ENCODE data around the gene FOXP4.

Gene FOXP4

DNA sequence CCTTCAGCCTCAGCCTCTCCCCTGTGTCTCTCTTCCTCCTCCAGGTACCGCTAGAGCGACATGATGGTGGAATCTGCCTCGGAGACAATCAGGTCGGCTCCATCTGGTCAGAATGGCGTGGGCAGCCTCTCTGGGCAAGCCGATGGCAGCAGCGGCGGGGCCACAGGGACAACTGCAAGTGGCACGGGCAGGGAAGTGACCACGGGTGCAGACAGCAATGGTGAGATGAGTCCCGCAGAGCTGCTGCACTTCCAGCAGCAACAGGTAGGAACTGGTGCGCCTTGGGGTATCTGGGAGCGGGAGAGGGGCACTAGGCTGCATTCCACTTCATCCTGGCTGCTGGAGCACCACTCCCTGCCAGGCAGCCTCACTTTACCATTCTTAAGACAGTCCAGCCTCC, 19.5 kb downstream of the FOXP4 start:
- DNase-seq = no peak

DNA sequence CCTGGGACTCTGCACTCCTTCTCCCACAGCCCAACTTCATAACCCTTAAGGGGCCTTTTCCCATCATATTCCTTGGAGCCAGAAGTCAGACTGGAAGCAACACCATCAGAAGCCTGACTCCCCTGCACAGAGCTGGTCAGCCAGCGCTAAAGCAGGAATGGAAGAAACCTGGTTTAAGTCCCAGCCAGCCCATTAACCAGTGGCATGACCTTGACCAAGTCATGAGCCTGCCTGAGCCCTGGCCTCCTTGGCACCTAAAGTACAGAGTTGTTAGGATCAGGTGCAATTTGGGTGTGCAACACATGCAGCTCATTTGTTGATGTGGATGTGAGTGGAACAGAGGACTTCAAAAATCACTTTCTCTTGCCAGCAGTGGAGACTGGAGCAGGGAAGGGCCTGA, 20.8 kb downstream of the FOXP4 start:
- no peak for DNase-seq

DNA sequence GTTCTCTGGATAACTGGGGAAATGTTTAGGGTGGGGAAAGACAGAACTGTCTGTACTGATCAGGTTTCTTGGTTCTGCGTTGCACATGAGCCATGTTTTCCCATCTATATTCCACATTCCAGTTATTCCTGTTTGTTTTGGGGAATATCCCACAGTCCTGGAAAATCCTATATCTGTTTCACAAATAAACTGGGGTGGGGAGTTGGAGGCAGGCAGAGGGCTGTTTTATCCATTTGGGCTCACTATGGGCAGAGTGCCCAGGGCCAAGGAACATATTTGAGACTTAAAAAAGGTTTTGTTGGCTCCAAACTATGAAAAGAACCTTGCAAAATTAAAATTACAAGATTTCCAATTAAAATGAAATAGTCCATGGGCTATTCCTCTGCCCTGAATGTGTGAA, 21.5 kb downstream of the FOXP4 start:
- DNase-seq = no peak

DNA sequence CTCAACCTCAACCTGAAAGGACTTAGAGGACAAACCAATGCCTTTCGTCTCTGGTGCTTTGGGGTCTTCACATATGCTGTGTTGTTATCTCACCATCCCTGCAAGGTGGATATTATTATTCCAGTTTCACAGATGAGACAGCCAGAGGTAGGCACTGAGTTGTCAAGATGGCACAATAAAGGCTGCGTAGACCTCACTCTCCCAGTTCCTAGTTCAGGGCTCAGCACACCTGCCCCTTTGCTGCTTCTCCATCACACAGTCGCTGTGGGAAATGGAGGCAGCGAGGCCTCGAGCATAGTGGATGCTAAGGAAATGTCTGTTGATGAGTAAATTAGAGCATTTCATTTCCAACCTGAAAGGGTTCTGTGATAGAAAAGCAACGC, 22.0 kb downstream of the FOXP4 start:
- no peak for DNase-seq

DNA sequence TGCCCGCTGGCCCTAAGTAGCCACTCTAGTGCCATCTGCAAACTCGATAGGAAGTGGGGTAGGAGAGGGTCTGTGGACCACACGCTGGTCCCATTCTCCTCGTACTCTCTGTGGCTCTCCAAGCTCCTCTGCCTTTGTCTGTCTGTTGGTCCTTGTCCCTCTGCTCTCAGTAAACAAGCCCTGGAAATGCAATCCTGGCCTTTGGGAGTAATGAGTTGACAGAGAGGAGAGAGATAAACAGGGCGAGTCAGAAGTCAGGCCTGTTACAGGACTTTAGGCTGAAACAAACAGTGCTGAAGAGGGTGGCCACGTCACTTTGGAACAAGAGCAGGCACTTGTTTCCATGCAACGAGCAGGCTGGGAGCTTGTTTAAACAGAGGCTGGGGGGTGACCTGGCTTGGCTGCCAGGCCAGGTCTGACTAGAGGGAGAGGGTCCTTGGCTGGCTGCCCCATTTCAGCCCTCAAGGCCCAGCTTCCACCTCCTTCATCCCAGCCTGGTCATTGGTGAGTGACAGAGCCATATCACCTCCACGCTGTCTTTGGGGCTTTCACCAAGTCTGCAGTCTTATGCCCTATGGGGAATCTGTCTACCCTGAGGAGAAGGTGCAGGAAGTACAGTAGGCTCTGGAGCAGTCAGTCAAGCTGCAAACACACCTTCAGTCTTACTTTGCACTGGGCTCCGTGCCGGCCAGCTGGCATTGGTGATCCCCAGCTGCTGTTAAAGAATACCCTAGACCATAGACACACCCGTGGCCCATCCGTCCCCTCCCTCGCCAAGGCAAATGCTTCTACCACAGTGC, 22.6 kb downstream of the FOXP4 start:
- DNase-seq = no peak

DNA sequence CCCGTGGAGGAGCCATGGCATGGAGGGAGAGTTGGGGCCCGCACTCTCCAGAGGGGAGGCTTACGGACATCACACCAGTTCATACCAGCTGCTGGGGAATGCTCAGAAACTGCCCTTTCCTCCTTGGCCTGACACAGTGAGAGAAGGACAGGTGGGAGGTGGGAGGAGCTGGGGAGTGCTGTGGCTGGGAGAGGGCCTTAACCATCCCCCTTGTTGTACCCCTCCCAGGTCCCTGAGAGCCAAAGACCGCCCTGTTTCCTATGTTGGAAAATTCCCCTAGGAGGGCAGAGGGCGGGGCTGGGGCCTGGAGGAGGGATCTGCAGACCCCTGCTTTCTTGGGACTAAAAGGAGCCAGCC, 24.1 kb downstream of the FOXP4 start:
- no peak for DNase-seq

DNA sequence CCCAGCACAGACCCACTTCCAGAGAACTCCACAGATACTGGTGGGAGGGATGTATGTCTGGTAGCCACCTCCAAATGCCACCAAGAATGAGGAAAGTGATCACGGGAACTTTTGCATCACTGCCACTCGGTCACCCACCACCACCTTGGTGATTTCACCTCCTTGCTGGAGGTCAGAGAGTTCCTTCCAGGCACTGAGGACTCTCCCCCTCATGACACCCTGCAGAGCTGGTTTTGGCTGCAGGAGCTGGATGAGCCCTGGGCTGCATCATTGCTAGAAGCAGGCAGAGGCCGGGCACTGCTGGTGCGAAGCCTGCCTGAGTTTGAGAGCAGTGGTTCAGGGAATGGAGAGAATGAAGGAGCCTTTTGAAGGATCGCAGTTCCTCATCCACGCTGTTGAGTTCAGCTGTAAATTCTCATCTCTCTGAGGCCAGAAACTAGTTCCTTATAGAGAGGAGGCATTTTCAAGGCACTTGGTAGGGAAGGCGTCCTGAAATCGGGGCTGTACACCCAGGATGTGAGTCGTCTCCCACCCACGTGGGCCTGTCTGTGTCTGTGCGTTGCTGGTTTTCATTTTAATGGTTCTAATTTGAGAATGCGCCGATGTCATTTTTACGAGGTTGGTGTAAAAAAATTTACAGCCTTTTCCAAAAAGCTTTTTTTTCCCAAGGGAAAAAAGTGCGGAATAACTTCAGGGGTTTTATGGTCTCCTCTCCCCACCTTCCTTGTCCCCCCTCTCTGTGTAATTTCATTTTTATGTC, 25.0 kb downstream of the FOXP4 start:
- DNase-seq = no peak

DNA sequence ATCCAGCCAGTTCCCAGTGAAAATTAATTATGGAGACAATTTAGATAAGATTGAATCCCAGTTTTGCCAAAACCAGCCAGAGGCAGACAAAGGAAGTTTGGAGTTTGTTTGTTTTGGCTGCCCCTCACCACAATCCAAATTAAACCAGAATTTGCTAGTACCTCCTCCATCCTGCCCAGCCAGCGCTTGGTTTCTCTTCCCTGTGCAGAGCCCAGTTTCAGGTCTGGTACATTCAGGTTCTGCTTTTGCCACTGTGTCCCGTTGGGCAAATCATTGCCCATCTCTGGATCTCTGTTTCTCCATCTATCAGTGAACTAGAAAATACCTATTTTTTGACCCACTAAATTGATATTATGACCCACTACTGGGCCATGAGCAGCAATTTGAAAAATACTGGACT, 26.4 kb downstream of the FOXP4 start:
- no peak for DNase-seq

DNA sequence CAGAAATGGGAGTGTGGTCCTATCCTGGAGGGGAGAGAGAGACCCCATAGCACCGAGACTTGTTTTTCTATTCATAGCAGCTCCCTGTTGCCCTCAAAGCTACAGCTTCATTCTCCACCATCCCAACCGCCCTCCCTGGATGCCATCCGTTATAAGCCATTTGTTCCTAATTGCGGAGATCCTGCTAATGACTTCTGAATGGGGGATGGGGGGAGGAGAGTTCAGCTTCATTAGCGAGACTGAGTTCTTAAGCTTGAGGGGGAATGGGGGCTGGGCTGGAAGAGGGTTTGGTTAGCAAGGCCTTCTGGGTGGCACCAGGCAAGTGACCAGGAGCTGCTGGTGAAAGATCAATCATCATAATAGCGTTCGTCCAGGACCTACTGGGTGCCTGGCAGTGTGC, 27.1 kb downstream of the FOXP4 start:
- no peak for DNase-seq

DNA sequence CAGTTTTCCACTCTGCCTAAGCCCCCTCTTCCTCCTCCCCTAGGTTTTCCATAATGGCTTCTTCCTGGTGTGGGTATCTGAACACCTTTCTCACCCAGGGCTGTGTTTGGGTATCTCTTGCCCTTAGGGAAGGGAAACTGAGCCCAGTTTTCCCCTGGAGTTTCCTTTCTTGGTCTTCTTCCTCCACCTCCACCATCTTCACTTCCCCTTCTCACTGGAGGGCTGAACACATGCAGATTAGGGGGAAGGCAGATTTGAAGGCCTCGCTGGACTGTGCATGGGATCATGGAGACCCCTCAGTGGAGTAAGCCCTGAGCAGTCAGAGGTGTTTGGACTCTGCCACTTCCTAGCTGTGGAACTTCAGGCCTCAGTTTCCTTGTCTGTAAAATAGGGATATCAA, 27.8 kb downstream of the FOXP4 start:
- no peak for DNase-seq

DNA sequence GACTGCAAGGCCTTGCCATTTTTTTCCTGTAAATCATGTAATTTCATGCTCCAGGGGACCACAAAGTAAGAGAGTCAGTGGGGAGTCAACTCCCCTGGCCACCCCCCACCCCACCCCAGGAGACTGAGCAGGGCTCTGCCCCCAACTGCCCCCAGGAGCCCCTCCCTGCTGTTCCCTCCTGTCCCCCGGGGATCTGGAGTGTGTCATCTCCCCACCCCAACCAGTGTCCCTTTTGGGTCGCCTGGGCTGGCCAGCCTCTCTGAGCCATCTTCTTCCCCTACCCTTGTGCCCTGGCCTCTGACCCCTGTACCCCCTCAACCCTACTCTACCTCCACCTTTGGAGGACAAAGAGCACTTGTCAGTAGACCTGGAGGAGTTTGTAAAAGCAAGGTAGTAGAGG, 29.4 kb downstream of the FOXP4 start:
- DNase-seq = no peak

DNA sequence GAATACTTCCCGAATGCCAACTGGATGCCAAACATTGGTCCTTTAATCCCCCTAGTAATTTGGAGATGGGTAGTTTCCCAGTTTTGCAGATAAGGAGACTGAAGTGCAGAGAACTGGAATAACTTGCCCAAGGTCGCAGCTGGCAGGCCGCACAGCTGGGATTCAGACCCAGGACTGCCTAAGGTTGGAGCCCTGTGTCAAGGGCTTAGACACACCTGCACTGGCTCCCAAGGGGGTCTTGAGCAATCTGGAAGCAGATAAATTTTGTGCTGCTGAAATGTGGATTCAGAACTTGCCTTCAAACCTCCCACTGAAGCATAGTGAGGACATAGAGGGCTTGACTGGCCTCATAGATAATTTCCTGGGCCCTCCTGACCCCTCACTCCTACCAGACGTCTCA, 30.5 kb downstream of the FOXP4 start:
- no peak for DNase-seq

DNA sequence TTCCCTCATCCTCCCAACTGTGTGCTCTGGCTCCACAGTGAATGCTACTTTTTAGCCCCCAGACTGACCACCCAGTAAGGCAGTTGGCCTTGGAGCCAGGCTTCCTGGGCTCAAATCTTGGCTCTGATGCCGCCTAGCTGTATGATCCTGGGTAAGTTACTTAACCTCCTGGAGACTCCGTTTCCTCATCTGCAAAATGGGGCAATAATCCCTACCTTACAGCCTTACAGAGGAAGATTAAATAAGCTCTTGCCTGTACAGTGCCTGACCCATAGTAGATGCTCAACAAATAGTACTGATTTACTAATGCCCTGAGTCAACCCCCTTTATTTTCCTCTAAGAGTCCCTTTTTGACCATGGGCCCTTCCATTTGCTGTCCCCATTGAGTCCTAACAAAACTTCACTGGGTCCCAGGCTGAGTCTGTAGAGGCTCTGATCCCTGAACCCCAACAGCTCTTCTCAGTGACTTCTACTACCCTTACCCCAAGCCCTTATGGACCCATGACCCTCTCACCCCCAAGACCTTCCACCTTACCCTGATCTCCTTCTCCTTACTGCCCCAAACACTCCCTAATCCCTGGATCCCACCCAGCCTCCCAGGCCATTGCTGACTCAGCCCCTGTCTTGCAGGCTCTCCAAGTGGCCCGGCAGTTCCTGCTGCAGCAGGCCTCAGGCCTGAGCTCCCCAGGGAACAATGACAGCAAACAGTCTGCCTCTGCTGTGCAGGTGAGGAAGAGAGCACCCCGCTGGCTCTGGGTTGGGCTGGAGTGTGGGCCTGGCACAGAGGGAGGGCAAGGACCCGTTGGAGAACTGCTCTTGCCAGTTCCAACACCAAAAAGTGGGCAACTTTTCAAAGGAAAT, 31.4 kb downstream of the FOXP4 start:
- DNase-seq = no peak

DNA sequence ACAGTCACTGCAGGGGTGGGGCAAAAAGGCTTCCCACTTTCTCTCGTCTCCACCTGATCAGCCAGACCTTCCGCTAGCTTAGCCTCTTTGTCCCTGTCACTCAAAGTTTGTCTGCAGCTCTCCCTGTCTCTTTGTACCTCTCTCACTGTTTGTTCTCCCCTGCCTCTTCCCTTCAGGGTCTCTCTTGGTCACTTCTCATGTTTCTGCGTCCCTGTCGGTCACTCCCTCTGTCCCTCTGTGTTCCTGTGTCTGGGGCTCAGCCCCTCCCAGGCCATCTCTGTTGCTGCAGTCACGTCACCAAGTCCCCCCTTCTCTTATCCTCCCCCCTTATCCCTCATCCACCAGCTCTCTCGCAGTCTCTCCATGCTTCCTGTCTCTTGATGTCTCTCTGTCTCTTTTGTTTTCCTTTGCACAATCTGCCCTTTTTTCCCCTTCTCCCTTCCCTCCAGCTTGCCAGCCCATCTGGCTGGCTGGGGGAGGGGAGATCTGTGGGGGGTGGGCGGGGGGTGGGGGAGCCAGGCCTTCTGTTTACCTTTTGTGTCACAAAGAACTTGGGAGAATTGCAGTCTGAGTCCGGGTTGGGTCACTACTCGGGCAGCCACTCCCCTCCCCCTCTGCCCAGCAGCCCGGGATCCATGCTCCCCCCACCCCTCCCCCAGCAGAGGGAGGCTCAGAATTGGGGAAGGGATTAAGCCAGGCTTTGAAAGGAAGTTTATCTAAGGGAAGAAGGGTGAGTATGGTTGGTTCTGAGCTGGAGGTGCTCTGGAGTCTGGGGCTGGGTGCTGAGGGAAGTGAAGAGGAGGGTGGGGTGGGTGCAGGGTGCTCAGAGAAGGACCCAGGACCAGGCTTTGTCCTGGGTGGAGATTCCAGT, 32.3 kb downstream of the FOXP4 start:
- no peak for DNase-seq

DNA sequence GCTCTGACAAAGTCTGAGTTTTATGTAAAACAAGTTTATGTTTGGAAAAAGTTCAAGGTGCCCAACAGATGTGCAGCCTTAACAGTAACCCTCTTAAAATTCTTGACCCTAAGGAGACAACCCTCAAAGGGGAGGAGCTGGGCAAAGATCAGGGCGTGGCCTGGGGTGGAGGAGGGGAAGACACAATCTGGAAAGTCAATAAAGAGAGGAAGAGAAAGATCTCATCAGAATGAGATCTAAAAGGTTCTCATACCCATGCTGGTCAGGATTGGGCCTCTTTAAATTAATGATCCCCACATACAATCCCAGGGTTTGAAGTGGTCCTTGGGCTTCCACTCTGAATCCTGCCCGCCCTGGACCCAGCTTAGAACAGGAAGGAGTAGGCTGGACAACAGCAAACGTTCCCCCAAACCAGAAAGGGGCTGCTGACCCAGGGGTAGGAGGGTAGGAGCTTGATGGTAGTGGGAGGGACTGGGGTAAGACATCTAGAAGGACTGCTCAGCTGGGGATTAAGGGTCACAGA, 33.0 kb downstream of the FOXP4 start:
- no peak for DNase-seq

DNA sequence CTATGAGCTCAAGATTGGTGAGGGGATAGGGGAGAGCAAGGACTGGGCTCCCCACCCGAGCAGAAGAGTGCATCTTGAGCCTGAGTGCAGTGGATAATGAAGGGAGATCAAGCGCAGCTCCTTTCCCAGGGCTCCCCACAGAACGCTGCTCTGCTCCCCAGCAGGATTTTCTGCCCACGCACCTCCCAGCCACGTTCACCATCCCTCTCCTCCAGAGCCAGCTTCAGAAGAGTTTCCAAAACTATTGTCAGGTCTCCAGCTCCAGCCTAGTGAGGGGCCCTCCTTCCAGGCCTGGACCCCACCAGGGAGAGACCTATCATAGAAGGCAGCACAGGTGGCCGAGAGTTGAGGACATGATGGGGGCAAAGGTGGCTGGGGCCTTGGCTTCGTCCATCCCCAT, 34.5 kb downstream of the FOXP4 start:
- no peak for DNase-seq

DNA sequence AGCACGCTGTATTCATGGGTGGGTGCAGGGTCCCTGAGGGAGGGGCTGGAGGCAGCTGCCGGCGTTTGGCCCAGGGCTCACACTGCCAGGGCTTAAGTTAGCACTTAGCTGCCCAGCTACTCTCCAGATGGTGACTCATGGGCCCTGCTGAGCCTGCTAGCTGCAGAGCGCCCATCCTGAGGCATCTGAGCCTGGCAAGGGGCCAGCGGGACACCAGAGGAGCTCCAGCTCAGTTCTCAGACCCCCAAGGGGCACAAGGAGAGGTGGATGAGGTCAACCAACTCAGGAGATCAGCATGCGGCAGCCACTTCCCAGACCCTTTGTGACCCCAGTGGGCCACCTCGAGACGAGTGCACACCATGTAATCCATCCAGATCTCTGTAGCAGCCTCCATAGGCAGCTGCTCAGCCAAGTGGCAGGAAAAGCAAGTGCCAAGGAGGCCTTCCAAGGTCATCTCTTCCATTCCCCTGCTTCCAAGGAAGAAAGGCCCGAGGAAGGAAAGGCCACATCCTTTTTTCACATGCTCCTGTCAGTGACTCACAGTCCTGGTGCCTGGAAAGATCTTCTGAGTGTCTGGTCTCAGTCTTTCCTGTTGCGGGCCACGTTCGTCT, 35.3 kb downstream of the FOXP4 start:
- no peak for DNase-seq

DNA sequence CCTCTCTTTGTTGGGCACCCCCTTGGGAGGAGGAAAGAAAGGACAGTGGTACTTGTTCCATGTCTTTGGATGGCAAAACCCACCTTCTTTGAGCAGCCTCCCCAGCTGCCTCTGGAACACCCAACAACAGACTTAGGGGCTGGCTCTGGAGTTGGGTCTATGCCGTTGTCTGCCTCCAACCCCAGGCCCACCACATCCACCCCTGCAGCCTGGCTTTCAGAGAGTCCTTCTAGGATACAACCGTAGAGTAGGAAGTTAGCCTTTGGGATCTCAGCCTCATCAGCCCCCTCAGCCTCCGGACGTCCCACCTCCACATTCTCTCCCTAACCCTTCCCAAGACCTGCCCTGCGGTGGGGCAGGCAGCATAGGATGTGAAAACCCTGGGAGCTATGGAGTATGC, 36.4 kb downstream of the FOXP4 start:
- DNase-seq = no peak

DNA sequence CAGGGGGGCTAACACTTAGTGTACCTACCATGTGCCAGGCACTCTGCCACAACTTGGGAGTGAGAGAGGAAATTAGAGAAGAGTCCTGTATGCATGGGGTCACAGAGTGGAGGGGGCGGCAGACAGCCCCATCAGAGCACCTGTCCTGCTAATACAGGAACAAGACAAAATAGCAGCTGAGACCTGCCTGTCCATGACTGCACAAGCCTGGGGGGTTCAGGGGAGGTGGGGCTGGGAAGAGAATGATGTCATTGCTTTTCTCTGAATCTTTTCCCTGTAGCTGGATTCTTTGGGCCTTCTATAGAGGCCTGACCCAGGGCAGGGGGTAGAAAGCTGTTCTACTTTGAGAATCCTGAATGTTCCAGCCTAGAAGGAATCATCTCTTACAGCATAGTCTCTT, 37.4 kb downstream of the FOXP4 start:
- no peak for DNase-seq

DNA sequence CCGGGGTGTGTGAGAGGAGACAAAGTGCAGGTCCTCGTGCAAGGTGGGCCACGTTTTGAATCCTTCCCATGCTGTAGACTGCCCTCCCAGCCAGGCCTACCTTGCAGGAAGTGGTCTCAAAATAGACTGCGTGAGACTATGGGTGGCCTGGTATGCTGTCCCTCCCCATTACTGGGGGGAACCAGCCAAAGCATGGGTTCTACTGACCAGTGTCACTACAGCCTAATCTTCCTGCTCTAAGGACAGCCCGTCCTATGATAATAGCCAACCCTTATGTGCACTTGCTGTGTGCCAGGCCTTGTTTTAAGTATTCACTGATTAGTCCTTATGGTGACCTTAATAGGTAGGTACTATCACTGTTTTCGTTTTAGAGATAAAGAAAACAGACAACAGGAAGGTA, 38.0 kb downstream of the FOXP4 start:
- no peak for DNase-seq

DNA sequence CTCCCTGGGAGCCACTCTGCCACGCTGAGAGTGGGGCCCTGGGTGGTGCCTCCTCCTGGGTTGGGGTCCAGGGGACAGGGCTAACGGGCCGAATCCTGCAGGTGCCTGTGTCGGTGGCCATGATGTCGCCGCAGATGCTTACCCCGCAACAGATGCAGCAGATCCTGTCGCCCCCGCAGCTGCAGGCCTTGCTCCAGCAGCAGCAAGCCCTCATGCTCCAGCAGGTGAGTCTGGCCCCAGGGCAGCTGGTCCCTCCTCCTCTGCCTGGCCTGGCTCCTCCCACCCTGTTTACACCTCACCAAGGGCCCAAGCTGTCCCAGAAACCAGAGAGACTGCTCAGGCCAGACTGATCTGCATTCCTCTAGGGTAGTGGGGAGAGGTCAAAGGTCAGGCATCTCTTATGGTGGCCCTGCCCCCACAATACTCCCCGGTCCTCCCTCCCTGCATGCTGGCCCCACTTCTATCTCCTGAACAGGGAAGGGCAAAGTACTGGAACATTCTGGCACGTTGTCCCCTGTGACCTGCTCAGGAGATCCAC, 38.6 kb downstream of the FOXP4 start:
- no peak for DNase-seq

DNA sequence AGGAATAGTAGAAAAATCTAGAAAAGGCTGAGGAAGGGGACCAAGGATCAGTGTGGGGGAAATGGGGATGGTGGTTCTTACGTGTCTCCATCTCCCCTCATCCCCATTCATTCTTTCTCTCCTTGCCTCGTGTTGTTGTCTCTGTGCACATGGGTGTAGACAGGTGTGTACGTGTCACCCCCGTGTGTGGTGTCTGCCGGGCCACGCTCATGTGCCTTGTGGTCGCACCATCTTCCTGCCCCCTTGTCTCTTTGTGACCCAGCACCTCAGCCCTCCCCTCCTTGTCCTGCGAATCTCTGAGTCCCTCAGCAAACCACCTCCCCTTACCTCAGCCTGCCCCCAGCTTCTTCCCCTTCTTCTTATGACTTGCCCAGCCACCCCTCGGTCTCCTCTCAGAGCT, 39.4 kb downstream of the FOXP4 start:
- DNase-seq = no peak

All from T-helper 1 cell (primary cell).